Measurements from ENCODE around the gene CHMP2A.

CHMP2A gene

GRCh38 chr19:58558066-58558622 is 3.2 kb upstream of the CHMP2A start, which contains the start of gene UBE2M:
Gene UBE2M, minus strand, starts transcription at chr19:58558611. Its CDS starts 230 bp downstream, at chr19:58558381.
- Histone ChIP-seq H3K9ac (ENCODE audit: low read length) (peak within 1 kb of the TSS; percentile 99), H3K27ac (ENCODE audit: low read length) (peak within 1 kb of the TSS; percentile 94), H3K36me3 (replicated peaks; ENCODE audit: low read depth, low read length) (peaks cover 28% of the 10 kb centered on the region), H3K4me3 (ENCODE audit: low read length) (peak within 1 kb of the TSS; percentile 88), H4K20me1 (ENCODE audit: insufficient read depth, low read length) (no peaks in the 10 kb centered on the region), H2AFZ (ENCODE audit: low read depth, low read length) (peak within 1 kb of the TSS; percentile 12; the same call in 1 of the 2 replicates), H3K27me3 (ENCODE audit: low read depth, low read length) (no peaks in the 10 kb centered on the region), H3K4me2 (ENCODE audit: low read length) (peak within 1 kb of the TSS; percentile 95), H3K79me2 (ENCODE audit: low read length) (peaks cover 75% of the 10 kb centered on the region), H3K4me1 (ENCODE audit: low read length) (peaks cover 33% of the 10 kb centered on the region), H3K9me3 (ENCODE audit: insufficient read depth, low read length) (no peaks in the 10 kb centered on the region)
- TF ChIP-seq EZH2phosphoT487 (IDR thresholded peaks at IDR 0.05; ENCODE audit: low read depth) (no peak), CTCF (IDR thresholded peaks at IDR 0.05; ENCODE audit: low read depth, low read length) (no peak)

GRCh38 chr19:58557221-58558065 is 2.5 kb upstream of the CHMP2A start:
- Histone ChIP-seq H3K9ac (ENCODE audit: low read length) (peak overlapping the region; percentile 99), H3K27ac (ENCODE audit: low read length) (peak overlapping the region; percentile 94), H3K27me3 (ENCODE audit: low read depth, low read length) (no peaks in the 10 kb centered on the region), H3K4me1 (ENCODE audit: low read length) (peaks cover 33% of the 10 kb centered on the region), H3K79me2 (ENCODE audit: low read length) (peaks cover 74% of the 10 kb centered on the region), H3K4me3 (ENCODE audit: low read length) (peak overlapping the region; percentile 88), H3K4me2 (ENCODE audit: low read length) (peak overlapping the region; percentile 95), H2AFZ (ENCODE audit: low read depth, low read length) (no peak overlapping the region), H3K36me3 (replicated peaks; ENCODE audit: low read depth, low read length) (peaks cover 32% of the 10 kb centered on the region), H3K9me3 (ENCODE audit: insufficient read depth, low read length) (no peaks in the 10 kb centered on the region), H4K20me1 (ENCODE audit: insufficient read depth, low read length) (no peaks in the 10 kb centered on the region)
- TF ChIP-seq EZH2phosphoT487 (IDR thresholded peaks at IDR 0.05; ENCODE audit: low read depth) (no peak), CTCF (IDR thresholded peaks at IDR 0.05; ENCODE audit: low read depth, low read length) (no peak)

- H4K20me1 ChIP-seq (ENCODE audit: insufficient read depth, low read length), result no peaks in the 10 kb centered on the region
- no peaks in the 10 kb centered on the region for H3K27me3 ChIP-seq (ENCODE audit: low read depth, low read length)
- peak overlapping the region; percentile 95 for H3K4me2 ChIP-seq (ENCODE audit: low read length)
- peak overlapping the region; percentile 99 for H3K9ac ChIP-seq (ENCODE audit: low read length)
- peaks cover 33% of the 10 kb centered on the region for H3K4me1 ChIP-seq (ENCODE audit: low read length)
- no peak for TF ChIP-seq CTCF (IDR thresholded peaks at IDR 0.05; ENCODE audit: low read depth, low read length)
- no peak for TF ChIP-seq EZH2phosphoT487 (IDR thresholded peaks at IDR 0.05; ENCODE audit: low read depth)
- H3K4me3 ChIP-seq (ENCODE audit: low read length), result peak overlapping the region; percentile 88
- peak overlapping the region; percentile 94; the same call in 1 of the 2 replicates for H3K27ac ChIP-seq (ENCODE audit: low read length)
- no peak overlapping the region for H2AFZ ChIP-seq (ENCODE audit: low read depth, low read length)
- H3K9me3 ChIP-seq (ENCODE audit: insufficient read depth, low read length), result no peaks in the 10 kb centered on the region
- H3K36me3 ChIP-seq (replicated peaks; ENCODE audit: low read depth, low read length), result peaks cover 32% of the 10 kb centered on the region
- H3K79me2 ChIP-seq (ENCODE audit: low read length), result peaks cover 67% of the 10 kb centered on the region
These were observed 1.8 kb upstream of the CHMP2A start for GRCh38 chr19:58556622-58557220.
